Measurements from ENCODE around the gene LRRIQ1.
"Not testable (repeated sequence)": the region's sequence is repeated elsewhere in the genome, so short reads cannot be mapped to it uniquely, and the experiment has no call there.

LRRIQ1 gene

DNA sequence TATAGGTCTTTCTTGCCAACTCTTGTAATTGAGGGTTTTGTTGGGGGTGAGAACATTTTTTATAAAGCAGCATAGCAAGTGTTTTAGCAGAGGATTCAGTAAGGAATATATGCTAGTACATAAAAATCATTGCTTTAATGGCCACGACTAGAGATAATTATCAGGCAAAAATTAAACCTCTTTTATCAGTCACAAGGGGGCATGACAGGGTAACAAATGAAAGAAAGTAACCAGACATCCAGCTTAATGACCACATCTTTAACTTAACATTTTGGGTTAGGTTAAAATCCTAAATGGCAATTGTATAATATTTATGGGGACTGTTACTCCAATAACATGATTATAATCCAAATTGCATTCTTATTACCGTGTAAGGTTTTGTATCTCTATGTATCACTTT is 119.6 kb downstream of the LRRIQ1 start:
- Histone ChIP-seq H3K9me3 (ENCODE audit: control insufficient read depth, low read length) (no peaks in the 10 kb centered on the region), H3K4me1 (ENCODE audit: control insufficient read depth, insufficient read depth, low read length) (no peaks in the 10 kb centered on the region), H3K9ac (ENCODE audit: low read length) (no peak overlapping the region), H3K4me3 (ENCODE audit: low read length) (no peak overlapping the region), H3K27me3 (ENCODE audit: control insufficient read depth, insufficient read depth, low read length) (no peaks in the 10 kb centered on the region), H3K36me3 (ENCODE audit: control insufficient read depth, insufficient read depth, low read length) (no peaks in the 10 kb centered on the region)

DNA sequence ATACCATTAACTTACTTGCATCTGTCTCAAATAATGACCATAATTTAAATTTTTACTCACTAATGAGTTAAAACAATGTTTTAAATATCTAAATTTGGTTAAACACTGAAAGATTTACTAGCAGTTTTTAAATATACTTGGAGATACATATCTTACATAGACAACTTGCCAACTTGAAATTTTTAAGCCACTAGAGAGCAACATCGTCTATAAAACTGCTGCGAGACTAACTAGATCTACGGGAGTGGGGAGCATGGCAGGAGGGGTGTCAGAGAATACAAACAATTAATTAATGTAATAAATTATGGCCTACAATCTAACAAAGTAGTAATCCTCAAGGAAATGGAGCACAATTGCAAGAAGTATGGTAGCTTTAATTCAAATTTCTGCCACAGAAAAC is 120.4 kb downstream of the LRRIQ1 start:
- no peaks in the 10 kb centered on the region for H3K36me3 ChIP-seq (ENCODE audit: control insufficient read depth, insufficient read depth, low read length)
- H3K4me1 ChIP-seq (ENCODE audit: control insufficient read depth, insufficient read depth, low read length): no peaks in the 10 kb centered on the region
- H3K27me3 ChIP-seq (ENCODE audit: control insufficient read depth, insufficient read depth, low read length): no peaks in the 10 kb centered on the region
- H3K4me3 ChIP-seq (ENCODE audit: low read length): no peak overlapping the region
- no peaks in the 10 kb centered on the region for H3K9me3 ChIP-seq (ENCODE audit: control insufficient read depth, low read length)
- no peak overlapping the region for H3K9ac ChIP-seq (ENCODE audit: low read length)

DNA sequence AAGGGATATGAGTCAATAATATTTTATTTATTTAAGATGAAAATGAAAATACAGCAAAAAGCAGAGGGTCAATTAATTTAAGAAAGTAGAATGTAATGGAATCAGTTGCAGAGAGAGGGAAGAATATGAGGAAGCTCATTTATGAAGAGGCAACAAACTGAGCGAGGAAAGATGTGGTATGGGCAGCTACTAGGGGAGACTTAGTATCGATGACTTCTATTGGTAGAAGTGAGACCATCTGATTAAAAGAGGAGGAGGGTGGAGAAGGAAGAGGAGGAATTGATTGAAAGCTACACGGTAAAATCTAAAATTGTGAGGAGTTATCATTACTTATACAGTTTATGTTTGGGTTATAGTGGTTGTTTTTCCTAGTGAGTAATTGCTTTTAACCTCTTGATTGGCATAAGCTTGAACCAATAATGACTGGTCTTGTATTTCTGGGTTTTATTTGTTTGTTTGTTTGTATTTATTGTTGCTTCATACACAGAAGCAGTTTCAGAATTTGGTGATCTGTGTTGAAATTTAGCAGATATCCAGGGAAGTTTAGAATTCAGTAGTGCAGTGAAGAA is 121.0 kb downstream of the LRRIQ1 start:
- Histone ChIP-seq H3K36me3 (ENCODE audit: control insufficient read depth, insufficient read depth, low read length) (no peaks in the 10 kb centered on the region), H3K4me3 (ENCODE audit: low read length) (no peak overlapping the region), H3K27me3 (ENCODE audit: control insufficient read depth, insufficient read depth, low read length) (no peaks in the 10 kb centered on the region), H3K9ac (ENCODE audit: low read length) (no peak overlapping the region), H3K4me1 (ENCODE audit: control insufficient read depth, insufficient read depth, low read length) (no peaks in the 10 kb centered on the region), H3K9me3 (ENCODE audit: control insufficient read depth, low read length) (no peaks in the 10 kb centered on the region)

DNA sequence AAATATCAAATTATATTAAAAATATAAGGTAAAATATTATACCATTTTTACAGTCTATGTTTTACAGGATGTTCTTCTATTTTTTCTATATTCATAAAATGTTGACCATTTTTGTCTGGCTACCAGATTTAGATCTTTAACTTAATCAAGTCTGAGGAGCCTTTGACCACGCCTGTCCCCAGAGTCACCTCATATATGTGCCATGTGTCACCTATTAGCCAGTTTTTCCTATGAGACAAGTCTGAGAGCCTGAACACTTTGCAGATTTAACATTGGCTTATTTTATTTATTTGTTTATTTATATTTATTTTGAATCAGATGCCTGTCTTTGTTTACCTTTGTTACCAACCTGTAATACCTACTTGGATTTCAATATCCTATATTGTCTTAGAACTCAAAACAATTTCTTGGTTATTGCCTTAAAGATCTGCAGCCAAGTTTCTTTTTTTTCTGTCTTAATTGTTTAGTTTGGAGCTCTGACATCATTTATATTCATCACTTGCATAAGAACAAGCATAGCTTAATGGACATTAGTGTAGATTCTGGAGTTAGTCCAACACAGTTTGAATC is 127.7 kb downstream of the LRRIQ1 start:
- Histone ChIP-seq H3K4me1 (ENCODE audit: control insufficient read depth, insufficient read depth, low read length) (no peaks in the 10 kb centered on the region), H3K9me3 (ENCODE audit: control insufficient read depth, low read length) (no peaks in the 10 kb centered on the region), H3K4me3 (ENCODE audit: low read length) (no peak overlapping the region)

DNA sequence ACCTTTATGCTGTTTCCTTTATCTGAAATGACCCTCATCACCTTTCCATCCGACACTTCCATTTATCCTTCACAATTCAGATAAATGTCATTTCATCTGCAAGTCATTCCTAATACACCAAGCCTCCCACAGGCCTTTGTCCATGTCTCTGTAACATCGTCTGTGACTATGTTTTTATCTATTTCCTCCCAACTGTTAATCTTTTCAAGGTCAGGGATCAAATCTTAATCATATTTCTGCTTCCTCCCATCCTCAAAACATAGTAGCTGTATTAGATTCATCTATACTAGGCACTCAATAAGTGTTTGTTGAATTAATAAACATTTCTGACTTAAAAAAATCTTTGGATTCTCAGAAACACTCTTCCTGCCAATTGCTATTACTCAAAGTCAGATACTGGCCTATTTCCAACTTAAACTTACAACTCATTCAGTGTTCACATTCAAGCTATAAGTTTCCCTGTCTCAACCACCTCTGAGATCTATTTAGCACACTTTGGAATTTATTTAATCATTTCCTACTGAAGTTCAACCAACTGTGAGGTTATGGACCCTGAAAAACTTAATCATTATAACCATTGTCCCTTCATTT is 143.6 kb downstream of the LRRIQ1 start:
- H3K36me3 ChIP-seq (ENCODE audit: control insufficient read depth, insufficient read depth, low read length): no peaks in the 10 kb centered on the region
- no peaks in the 10 kb centered on the region for H3K9me3 ChIP-seq (ENCODE audit: control insufficient read depth, low read length)
- H3K9ac ChIP-seq (ENCODE audit: low read length): no peak overlapping the region
- H3K27me3 ChIP-seq (ENCODE audit: control insufficient read depth, insufficient read depth, low read length): no peaks in the 10 kb centered on the region
- H3K4me1 ChIP-seq (ENCODE audit: control insufficient read depth, insufficient read depth, low read length): no peaks in the 10 kb centered on the region
- H3K4me3 ChIP-seq (ENCODE audit: low read length): no peak overlapping the region

More for the DNA sequence above, 127.7 kb downstream of the LRRIQ1 start:
- Histone ChIP-seq H3K27me3 (ENCODE audit: control insufficient read depth, insufficient read depth, low read length) (no peaks in the 10 kb centered on the region), H3K9ac (ENCODE audit: low read length) (no peak overlapping the region), H3K36me3 (ENCODE audit: control insufficient read depth, insufficient read depth, low read length) (no peaks in the 10 kb centered on the region)

DNA sequence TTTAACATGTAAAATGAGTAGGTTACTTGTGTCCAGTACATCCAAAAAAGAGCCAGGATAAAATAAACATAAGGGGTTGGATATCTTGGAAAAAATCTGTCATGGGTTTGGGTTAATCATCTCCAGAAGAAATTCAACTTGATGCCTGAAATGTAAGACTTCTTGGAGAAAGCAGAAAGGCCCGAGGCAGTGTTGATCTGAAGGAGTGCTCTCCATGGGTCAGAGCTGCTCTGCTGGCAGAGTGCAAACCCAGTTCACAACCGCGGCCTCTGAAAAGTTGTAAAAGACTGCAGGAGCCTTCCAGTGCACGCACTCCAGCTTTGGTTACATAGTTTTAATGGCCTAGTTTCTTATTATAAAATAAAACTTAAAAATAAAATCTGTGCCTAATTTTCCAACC is 146.5 kb downstream of the LRRIQ1 start:
- H3K4me3 ChIP-seq (ENCODE audit: low read length): no peak overlapping the region
- H3K9me3 ChIP-seq (ENCODE audit: control insufficient read depth, low read length): no peaks in the 10 kb centered on the region
- H3K4me1 ChIP-seq (ENCODE audit: control insufficient read depth, insufficient read depth, low read length): no peaks in the 10 kb centered on the region
- no peaks in the 10 kb centered on the region for H3K27me3 ChIP-seq (ENCODE audit: control insufficient read depth, insufficient read depth, low read length)
- H3K36me3 ChIP-seq (ENCODE audit: control insufficient read depth, insufficient read depth, low read length): no peaks in the 10 kb centered on the region
- no peak overlapping the region for H3K9ac ChIP-seq (ENCODE audit: low read length)

- Histone ChIP-seq H3K9ac (ENCODE audit: low read length) (no peak overlapping the region), H3K27me3 (ENCODE audit: control insufficient read depth, insufficient read depth, low read length) (no peaks in the 10 kb centered on the region), H3K4me3 (ENCODE audit: low read length) (no peak overlapping the region), H3K4me1 (ENCODE audit: control insufficient read depth, insufficient read depth, low read length) (no peaks in the 10 kb centered on the region), H3K36me3 (ENCODE audit: control insufficient read depth, insufficient read depth, low read length) (no peaks in the 10 kb centered on the region), H3K9me3 (ENCODE audit: control insufficient read depth, low read length) (no peaks in the 10 kb centered on the region)
These were observed 147.7 kb downstream of the LRRIQ1 start for GRCh38 chr12:85183855-85184254.

DNA sequence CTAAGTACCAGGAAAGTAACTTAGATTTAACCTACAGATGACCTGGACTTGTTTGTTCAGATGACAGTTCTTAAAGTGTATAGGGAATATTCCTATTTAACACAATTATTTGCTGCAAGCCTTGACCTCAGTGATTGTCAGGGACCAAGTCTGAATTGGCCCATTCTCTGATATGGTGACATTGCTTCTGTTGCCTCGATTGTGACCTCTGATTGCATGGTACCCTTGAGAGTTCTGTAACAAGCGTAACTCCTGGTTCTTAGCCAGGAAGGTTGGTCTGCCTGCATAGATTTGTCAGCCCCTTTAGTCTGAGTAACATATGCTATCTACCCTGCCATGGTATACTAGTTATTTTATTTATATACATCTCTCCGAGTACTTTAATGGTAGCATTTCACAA is 150.1 kb downstream of the LRRIQ1 start:
- Histone ChIP-seq H3K36me3 (ENCODE audit: control insufficient read depth, insufficient read depth, low read length) (no peaks in the 10 kb centered on the region), H3K9ac (ENCODE audit: low read length) (no peak overlapping the region), H3K27me3 (ENCODE audit: control insufficient read depth, insufficient read depth, low read length) (no peaks in the 10 kb centered on the region), H3K9me3 (ENCODE audit: control insufficient read depth, low read length) (no peaks in the 10 kb centered on the region), H3K4me3 (ENCODE audit: low read length) (no peak overlapping the region), H3K4me1 (ENCODE audit: control insufficient read depth, insufficient read depth, low read length) (no peaks in the 10 kb centered on the region)

DNA sequence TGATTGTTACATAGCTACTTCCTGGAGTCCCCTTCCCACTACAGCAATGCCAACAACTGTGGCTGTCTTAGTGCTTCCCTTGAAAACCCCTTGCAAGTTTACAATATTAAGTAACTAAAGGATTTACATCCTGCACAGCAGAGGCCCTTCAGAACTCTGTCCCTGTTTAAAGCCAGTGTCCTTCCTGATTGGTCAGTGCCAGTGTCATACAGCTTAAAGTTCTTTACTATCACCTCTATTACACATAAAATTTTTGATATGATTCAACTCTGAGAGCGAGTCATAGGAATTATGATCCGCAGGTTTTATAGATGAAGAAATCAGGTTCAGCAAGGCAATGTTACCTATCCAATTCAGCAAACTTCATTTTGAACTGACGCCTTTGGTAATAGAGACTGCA is 152.5 kb downstream of the LRRIQ1 start:
- no peaks in the 10 kb centered on the region for H3K36me3 ChIP-seq (ENCODE audit: control insufficient read depth, insufficient read depth, low read length)
- H3K27me3 ChIP-seq (ENCODE audit: control insufficient read depth, insufficient read depth, low read length): no peaks in the 10 kb centered on the region
- no peak overlapping the region for H3K9ac ChIP-seq (ENCODE audit: low read length)
- H3K9me3 ChIP-seq (ENCODE audit: control insufficient read depth, low read length): no peaks in the 10 kb centered on the region
- no peaks in the 10 kb centered on the region for H3K4me1 ChIP-seq (ENCODE audit: control insufficient read depth, insufficient read depth, low read length)
- no peak overlapping the region for H3K4me3 ChIP-seq (ENCODE audit: low read length)

DNA sequence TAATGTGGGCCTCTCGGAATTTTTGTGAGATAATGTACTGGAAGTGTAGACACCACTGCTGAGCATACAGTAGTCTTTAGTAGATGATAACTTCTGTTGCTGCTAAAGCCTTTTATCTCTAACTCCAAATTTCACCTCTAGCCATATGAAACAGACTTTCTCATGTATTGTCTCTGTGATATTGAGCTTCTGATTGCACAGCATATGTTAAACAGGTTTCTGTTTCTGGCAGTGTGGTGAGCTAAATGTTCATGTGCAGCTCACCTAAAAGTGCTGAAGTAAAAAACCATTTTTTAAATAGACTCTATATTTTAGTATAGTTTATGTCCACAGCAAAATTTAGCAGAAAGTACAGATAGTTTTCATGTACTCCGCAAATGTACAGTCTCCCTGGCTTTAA is 154.6 kb downstream of the LRRIQ1 start:
- H3K9ac ChIP-seq (ENCODE audit: low read length): no peak overlapping the region
- H3K9me3 ChIP-seq (ENCODE audit: control insufficient read depth, low read length): no peaks in the 10 kb centered on the region
- H3K36me3 ChIP-seq (ENCODE audit: control insufficient read depth, insufficient read depth, low read length): no peaks in the 10 kb centered on the region
- H3K4me1 ChIP-seq (ENCODE audit: control insufficient read depth, insufficient read depth, low read length): no peaks in the 10 kb centered on the region
- no peaks in the 10 kb centered on the region for H3K27me3 ChIP-seq (ENCODE audit: control insufficient read depth, insufficient read depth, low read length)
- no peak overlapping the region for H3K4me3 ChIP-seq (ENCODE audit: low read length)

GRCh38 chr12:85203809-85204208 is 167.7 kb downstream of the LRRIQ1 start:
- not testable (repeated sequence) for H3K27me3 ChIP-seq (ENCODE audit: control insufficient read depth, insufficient read depth, low read length); H3K4me3 ChIP-seq (ENCODE audit: low read length); H3K9me3 ChIP-seq (ENCODE audit: control insufficient read depth, low read length); H3K4me1 ChIP-seq (ENCODE audit: control insufficient read depth, insufficient read depth, low read length); H3K36me3 ChIP-seq (ENCODE audit: control insufficient read depth, insufficient read depth, low read length); H3K9ac ChIP-seq (ENCODE audit: low read length)

GRCh38 chr12:85206543-85206942 is 170.4 kb downstream of the LRRIQ1 start:
- Histone ChIP-seq H3K27me3 (ENCODE audit: control insufficient read depth, insufficient read depth, low read length) (no peaks in the 10 kb centered on the region), H3K4me3 (ENCODE audit: low read length) (no peak overlapping the region), H3K9me3 (ENCODE audit: control insufficient read depth, low read length) (no peaks in the 10 kb centered on the region), H3K9ac (ENCODE audit: low read length) (no peak overlapping the region), H3K36me3 (ENCODE audit: control insufficient read depth, insufficient read depth, low read length) (no peaks in the 10 kb centered on the region), H3K4me1 (ENCODE audit: control insufficient read depth, insufficient read depth, low read length) (no peaks in the 10 kb centered on the region)

DNA sequence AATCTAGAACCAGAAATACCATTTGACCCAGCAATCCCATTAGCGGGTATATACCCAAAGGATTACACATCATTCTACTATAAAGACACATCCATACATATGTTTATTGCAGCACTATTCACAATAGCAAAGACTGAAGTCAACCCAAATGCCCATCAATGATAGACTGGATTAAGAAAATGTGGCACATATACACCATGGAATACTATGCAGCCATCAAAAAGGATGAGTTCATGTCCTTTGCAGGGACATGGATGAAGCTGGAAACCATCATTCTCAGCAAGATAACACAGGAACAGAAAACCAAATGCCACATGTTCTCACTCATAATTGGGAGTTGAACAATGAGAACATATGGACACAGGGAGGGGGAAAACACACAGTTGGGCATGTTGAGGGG is 188.2 kb downstream of the LRRIQ1 start:
- H3K4me3 ChIP-seq (ENCODE audit: low read length); H3K9ac ChIP-seq (ENCODE audit: low read length); H3K4me1 ChIP-seq (ENCODE audit: control insufficient read depth, insufficient read depth, low read length); H3K27me3 ChIP-seq (ENCODE audit: control insufficient read depth, insufficient read depth, low read length); H3K36me3 ChIP-seq (ENCODE audit: control insufficient read depth, insufficient read depth, low read length); H3K9me3 ChIP-seq (ENCODE audit: control insufficient read depth, low read length): not testable (repeated sequence)

All from mucosa of stomach (tissue), 1 donor.